ENCODE data around the gene KCNH5. TPM values are rescaled to one million over a fixed set of nuclear protein-coding genes. Genes with fewer than 3 reads are reported as not detected.

KCNH5 gene, protein sequence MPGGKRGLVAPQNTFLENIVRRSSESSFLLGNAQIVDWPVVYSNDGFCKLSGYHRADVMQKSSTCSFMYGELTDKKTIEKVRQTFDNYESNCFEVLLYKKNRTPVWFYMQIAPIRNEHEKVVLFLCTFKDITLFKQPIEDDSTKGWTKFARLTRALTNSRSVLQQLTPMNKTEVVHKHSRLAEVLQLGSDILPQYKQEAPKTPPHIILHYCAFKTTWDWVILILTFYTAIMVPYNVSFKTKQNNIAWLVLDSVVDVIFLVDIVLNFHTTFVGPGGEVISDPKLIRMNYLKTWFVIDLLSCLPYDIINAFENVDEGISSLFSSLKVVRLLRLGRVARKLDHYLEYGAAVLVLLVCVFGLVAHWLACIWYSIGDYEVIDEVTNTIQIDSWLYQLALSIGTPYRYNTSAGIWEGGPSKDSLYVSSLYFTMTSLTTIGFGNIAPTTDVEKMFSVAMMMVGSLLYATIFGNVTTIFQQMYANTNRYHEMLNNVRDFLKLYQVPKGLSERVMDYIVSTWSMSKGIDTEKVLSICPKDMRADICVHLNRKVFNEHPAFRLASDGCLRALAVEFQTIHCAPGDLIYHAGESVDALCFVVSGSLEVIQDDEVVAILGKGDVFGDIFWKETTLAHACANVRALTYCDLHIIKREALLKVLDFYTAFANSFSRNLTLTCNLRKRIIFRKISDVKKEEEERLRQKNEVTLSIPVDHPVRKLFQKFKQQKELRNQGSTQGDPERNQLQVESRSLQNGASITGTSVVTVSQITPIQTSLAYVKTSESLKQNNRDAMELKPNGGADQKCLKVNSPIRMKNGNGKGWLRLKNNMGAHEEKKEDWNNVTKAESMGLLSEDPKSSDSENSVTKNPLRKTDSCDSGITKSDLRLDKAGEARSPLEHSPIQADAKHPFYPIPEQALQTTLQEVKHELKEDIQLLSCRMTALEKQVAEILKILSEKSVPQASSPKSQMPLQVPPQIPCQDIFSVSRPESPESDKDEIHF
- not detected in 2 replicates for total RNA-seq

- intact Hi-C loops (cut with micrococcal nuclease): no loop called here
These were observed at the start of gene KCNH5 for GRCh38 chr14:63045234-63045611. KCNH5 (minus strand) TSS chr14:63045458; CDS start chr14:63045186, 272 bp downstream.

- intact Hi-C loops (cut with micrococcal nuclease): no loop called here
These were observed 46.2 kb upstream of the KCNH5 start for GRCh38 chr14:63091394-63091996.

DNA sequence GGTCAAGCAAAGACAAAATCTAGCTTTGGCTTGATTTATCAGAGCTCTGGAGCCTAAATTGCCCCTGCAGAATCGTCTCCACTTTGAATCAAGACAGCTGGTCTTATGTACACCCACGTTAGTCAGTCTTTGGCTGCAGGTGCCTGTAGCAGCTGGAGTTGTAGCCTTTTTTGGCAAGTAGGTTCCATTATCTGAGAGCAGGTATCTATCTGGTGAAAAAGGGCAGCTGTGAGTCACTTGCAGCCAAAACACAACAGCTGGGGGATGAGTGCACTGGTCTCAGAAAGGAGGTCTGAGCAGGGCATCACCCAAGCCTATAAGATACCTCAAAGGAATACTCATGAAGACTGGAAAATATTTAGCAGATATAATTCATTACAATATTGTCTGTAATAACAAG is 43.6 kb upstream of the KCNH5 start:
- intact Hi-C loops (cut with micrococcal nuclease): no loop called here

GRCh38 chr14:63078569-63078968 is 33.3 kb upstream of the KCNH5 start:
- intact Hi-C loops (cut with micrococcal nuclease): no loop called here

- intact Hi-C loops (cut with micrococcal nuclease): no loop called here
These were observed 31.2 kb upstream of the KCNH5 start for GRCh38 chr14:63076488-63076887.

DNA sequence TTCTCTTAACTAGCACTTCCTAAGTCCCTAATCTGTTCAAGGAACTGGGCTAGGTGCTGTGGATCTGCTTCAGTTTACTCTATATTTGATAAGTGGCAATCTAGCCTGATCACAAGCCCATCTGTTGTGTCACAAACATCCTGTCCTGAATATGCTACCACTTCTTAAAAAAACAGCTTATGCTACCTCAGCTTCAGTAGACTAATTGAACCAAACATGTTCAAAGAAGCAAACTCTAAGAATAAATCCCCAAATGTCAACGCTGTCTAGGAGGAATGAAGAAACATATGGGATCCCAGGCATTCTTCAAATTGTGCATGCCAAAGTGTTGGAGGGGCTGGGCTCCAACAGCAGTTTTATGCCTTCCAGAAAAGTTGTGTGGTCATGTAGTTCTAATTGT is 10.4 kb upstream of the KCNH5 start:
- intact Hi-C loops (cut with micrococcal nuclease): no loop called here

DNA sequence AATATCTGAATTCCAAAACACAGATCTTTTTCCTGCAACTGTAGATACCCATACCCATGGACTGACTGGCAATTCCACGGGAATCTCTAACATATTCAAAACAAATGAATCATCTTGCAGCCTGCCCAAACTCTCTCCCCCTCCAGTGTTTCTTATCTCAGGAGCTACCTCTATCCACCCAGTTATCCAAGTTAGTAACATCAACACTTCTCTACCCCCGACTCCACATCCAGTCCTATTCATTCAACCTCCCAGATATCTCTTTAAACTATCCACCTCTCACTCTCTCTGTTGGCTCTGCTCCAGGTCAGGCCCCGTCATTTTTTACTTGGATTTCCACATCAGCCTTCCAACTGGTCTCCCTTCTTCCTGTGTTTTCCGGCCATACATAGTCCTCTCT is 6.7 kb upstream of the KCNH5 start:
- intact Hi-C loops (cut with micrococcal nuclease): no loop called here

GRCh38 chr14:63051301-63051700 is 6.0 kb upstream of the KCNH5 start:
- intact Hi-C loops (cut with micrococcal nuclease): no loop called here

- intact Hi-C loops (cut with micrococcal nuclease): no loop called here
These were observed 5.4 kb upstream of the KCNH5 start for GRCh38 chr14:63050694-63051093.

DNA sequence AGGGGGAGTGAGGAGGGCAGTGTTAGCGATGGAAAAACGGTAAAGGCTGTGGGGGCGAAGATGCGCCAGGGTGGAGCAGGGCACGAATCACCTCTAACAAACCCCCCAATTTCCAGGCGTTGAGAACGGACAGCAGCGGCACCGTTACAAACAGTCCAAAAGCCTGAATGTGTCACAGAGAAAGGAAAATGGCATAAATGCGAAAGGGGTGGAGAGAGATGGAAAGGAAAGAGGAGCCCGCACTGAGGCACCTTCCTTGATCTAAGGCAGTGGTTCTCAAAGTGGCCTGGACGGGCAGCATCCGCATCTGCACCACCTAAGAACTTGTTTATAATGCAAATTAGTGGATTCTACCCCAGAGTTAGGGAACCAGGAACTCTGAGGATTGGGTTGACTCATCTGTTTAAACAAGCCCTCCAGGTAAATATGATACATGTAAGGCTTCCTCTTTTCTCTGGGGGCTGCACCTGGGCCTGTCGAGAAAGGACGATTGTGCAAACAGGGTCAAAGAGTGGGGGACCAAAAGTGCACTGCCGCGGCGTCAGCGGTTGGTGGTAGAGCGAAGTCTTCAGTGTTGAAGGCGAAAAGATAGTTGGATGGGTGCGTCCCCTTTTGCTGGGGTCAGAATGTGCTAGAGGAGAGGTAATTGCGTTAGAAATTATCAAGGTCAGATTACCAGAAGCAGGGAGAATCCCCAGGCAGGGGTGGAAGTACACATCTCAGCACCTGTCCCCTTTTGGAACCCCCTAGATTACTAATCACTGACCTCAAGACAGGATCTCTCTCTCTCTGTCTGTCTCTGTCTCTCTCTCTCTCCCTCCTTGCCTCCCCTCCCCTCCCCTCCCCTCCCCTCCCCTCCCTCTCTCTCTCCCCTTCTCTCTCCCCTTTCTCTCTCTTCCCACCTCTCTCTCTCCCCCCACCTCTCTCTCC is 1.3 kb upstream of the KCNH5 start:
- intact Hi-C loops (cut with micrococcal nuclease): no loop called here

GRCh38 chr14:63045612-63046320 is 508 bp upstream of the KCNH5 start:
- intact Hi-C loops (cut with micrococcal nuclease): no loop called here

DNA sequence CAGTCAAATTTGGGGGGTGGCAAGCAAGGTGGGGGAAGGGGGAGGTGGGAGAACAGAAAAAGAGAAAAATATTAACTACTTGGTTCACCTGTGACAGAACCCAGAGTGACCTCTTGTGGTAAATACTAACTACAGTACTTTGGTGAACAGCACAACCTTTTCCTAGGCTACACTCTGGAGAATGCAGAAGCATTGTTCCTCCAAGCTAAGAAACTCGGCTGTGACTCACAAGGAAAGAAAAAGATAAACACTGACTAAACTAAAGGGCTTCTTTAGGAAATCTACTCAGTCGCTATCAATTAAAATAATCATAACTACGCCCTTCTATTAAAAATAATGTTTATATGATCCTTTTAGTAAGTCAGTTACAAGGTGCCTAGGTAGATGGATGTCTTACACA is 5.4 kb downstream of the KCNH5 start:
- intact Hi-C loops (cut with micrococcal nuclease): no loop called here

GRCh38 chr14:63032641-63033040 is 12.6 kb downstream of the KCNH5 start:
- intact Hi-C loops (cut with micrococcal nuclease): no loop called here

GRCh38 chr14:63032076-63032475 is 13.2 kb downstream of the KCNH5 start:
- intact Hi-C loops (cut with micrococcal nuclease): no loop called here

- intact Hi-C loops (cut with micrococcal nuclease): no loop called here
These were observed 15.1 kb downstream of the KCNH5 start for GRCh38 chr14:63030113-63030512.

DNA sequence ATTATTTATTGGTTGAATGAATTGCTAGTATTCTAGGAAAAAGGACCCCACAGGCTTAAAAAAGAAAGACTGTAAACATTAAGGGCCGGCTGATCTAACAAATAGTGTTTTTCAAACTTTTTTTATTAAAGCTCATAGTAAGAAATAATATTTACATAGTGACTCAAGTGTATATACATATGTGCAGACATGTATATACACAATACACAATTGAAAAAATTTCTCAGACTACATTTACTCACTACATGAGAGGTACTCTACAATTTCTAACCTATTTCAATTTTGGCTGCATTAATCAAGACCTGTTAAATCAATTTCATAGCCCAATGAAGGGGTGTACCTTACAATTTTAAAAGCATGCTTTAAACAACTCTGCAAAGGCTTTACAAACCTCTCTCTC is 17.5 kb downstream of the KCNH5 start:
- intact Hi-C loops (cut with micrococcal nuclease): no loop called here

GRCh38 chr14:63026491-63026890 is 18.8 kb downstream of the KCNH5 start:
- intact Hi-C loops (cut with micrococcal nuclease): no loop called here

GRCh38 chr14:63014621-63015020 is 30.6 kb downstream of the KCNH5 start:
- intact Hi-C loops (cut with micrococcal nuclease): no loop called here

DNA sequence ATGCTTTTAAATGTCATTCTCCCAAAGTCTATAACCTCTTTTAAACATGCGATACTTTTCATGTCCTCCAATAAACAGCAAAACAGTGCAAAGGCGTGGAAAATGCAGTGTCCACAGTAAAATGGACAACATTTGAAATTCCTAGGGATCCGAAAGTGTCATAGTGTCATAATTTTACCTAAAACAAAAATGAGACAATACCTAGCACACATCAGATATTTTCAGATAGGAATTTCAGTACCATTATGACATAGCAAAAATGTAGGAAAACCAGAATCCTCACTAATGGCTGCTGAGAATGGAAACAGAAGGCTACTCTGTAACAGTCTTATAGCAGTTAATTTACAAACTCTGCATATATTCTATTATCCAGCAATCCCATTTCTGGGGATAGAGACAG is 33.1 kb downstream of the KCNH5 start:
- intact Hi-C loops (cut with micrococcal nuclease): no loop called here

GRCh38 chr14:63011623-63012022 is 33.6 kb downstream of the KCNH5 start:
- intact Hi-C loops (cut with micrococcal nuclease): no loop called here
